ENCODE results near the gene FAM120A. TPM values are rescaled to one million over a fixed set of nuclear protein-coding genes. Genes with fewer than 3 reads are reported as not detected.
"Not testable (repeated sequence)": the region's sequence is repeated elsewhere in the genome, so short reads cannot be mapped to it uniquely, and the experiment has no call there.

The FAM120A gene
- total RNA-seq, 1 donor from 2014 or later, result 107 TPM

- Mint-ChIP-seq H3K4me3 (no peak overlapping the region), H3K4me1 (peaks cover 6% of the 10 kb centered on the region), H3K27ac (no peak overlapping the region), H3K9me3 (no peaks in the 10 kb centered on the region), H3K36me3 (ENCODE audit: low read depth) (peaks cover 4% of the 10 kb centered on the region), H3K27me3 (no peaks in the 10 kb centered on the region)
- DNase-seq (no peak), ATAC-seq (ENCODE audit: low read depth) (no peak)
- intact Hi-C loops (cut with micrococcal nuclease), result no loop called here
- CTCF ChIA-PET, result no interaction called here
- POLR2A ChIA-PET, result no interaction called here
- TF ChIP-seq CTCF (IDR thresholded peaks at IDR 0.05), result no peak
Observed at GRCh38 chr9:93436655-93437407, 14.7 kb upstream of the FAM120A start.

- intact Hi-C loops (cut with micrococcal nuclease), result no loop called here
- POLR2A ChIA-PET, result no interaction called here
- Mint-ChIP-seq H3K27me3 (no peaks in the 10 kb centered on the region), H3K36me3 (ENCODE audit: low read depth) (peaks cover 4% of the 10 kb centered on the region), H3K4me3 (no peak overlapping the region), H3K4me1 (peaks cover 2% of the 10 kb centered on the region), H3K9me3 (no peaks in the 10 kb centered on the region), H3K27ac (no peak overlapping the region)
- TF ChIP-seq CTCF (IDR thresholded peaks at IDR 0.05), result no peak
- ATAC-seq (ENCODE audit: low read depth), result no peak
- CTCF ChIA-PET, result no interaction called here
- no peak for DNase-seq
Observed at GRCh38 chr9:93437996-93438395, 13.5 kb upstream of the FAM120A start.

GRCh38 chr9:93439301-93439700 is 12.2 kb upstream of the FAM120A start:
- H3K36me3 Mint-ChIP-seq (ENCODE audit: low read depth); H3K4me1 Mint-ChIP-seq; DNase-seq; intact Hi-C loops (cut with micrococcal nuclease); CTCF ChIA-PET; H3K4me3 Mint-ChIP-seq; H3K27ac Mint-ChIP-seq; ATAC-seq (ENCODE audit: low read depth); H3K9me3 Mint-ChIP-seq; H3K27me3 Mint-ChIP-seq: not testable (repeated sequence)
- POLR2A ChIA-PET, result interaction anchor here (0.6 kb wide), 1 partner anchor 143 kb away, joined by 3 read pairs; no protein-coding TSS in a partner anchor

- no peaks in the 10 kb centered on the region for H3K4me1 Mint-ChIP-seq
- POLR2A ChIA-PET, result no interaction called here
- no peaks in the 10 kb centered on the region for H3K27me3 Mint-ChIP-seq
- H3K9me3 Mint-ChIP-seq, result no peaks in the 10 kb centered on the region
- TF ChIP-seq CTCF (IDR thresholded peaks at IDR 0.05), result no peak
- no peak overlapping the region for H3K4me3 Mint-ChIP-seq
- no peak for ATAC-seq (ENCODE audit: low read depth)
- intact Hi-C loops (cut with micrococcal nuclease), result no loop called here
- peaks cover 16% of the 10 kb centered on the region for H3K36me3 Mint-ChIP-seq (ENCODE audit: low read depth)
- no peak for DNase-seq
- H3K27ac Mint-ChIP-seq, result no peak overlapping the region
- CTCF ChIA-PET, result no interaction called here
Observed at GRCh38 chr9:93440896-93441580, 10.4 kb upstream of the FAM120A start.

GRCh38 chr9:93446073-93446472 is 5.4 kb upstream of the FAM120A start:
- CTCF ChIA-PET, result no interaction called here

More at GRCh38 chr9:93446073-93446472, 5.4 kb upstream of the FAM120A start:
- H3K4me1 Mint-ChIP-seq, result peaks cover 10% of the 10 kb centered on the region
- intact Hi-C loops (cut with micrococcal nuclease), result no loop called here
- POLR2A ChIA-PET, result no interaction called here
- H3K27ac Mint-ChIP-seq, result no peak overlapping the region
- H3K4me3 Mint-ChIP-seq, result no peak overlapping the region
- peaks cover 37% of the 10 kb centered on the region for H3K36me3 Mint-ChIP-seq (ENCODE audit: low read depth)
- H3K9me3 Mint-ChIP-seq, result no peaks in the 10 kb centered on the region
- no peaks in the 10 kb centered on the region for H3K27me3 Mint-ChIP-seq
- TF ChIP-seq CTCF (IDR thresholded peaks at IDR 0.05), result no peak
- ATAC-seq (ENCODE audit: low read depth), result no peak
- no peak for DNase-seq
